Loucy (cell line): ENCODE results near the gene CNTN4.

Experiments
- CTCF ChIP-seq: fragments of 200-600 bp; sonication (generic); conservative IDR thresholded peaks from 2 replicates; pipeline ENCODE4 v1.5.1; 2014; ENCODE audit warnings: mild to moderate bottlenecking, antibody characterized with exemption, low read length
- EZH2phosphoT487 ChIP-seq: fragments of 200-600 bp; IDR thresholded peaks from 2 replicates; pipeline ENCODE4 v1.6.1; 2018; ENCODE audit warnings: antibody characterized with exemption, mild to moderate bottlenecking, moderate library complexity, borderline replicate concordance

GRCh38 chr3:2133146-2133545, 34.5 kb downstream of the CNTN4 start:
- TF ChIP-seq CTCF: no peak
- TF ChIP-seq EZH2phosphoT487: no peak
